GM20000 (cell line): ENCODE measurements around the gene SNN.

ENCODE experiments used
- DNase-seq: peaks from one replicate; pipeline ENCODE4 v3.0.0; 2012; ENCODE audit warnings: low spot score
- TF ChIP-seq, protein P1 (sequence below): IDR thresholded peaks from 2 replicates; pipeline ENCODE4 v1.5.1; 2012; ENCODE audit warnings: mild to moderate bottlenecking, control low read depth; ENCODE audit errors: extremely low read depth, missing control alignments

Gene SNN

DNA sequence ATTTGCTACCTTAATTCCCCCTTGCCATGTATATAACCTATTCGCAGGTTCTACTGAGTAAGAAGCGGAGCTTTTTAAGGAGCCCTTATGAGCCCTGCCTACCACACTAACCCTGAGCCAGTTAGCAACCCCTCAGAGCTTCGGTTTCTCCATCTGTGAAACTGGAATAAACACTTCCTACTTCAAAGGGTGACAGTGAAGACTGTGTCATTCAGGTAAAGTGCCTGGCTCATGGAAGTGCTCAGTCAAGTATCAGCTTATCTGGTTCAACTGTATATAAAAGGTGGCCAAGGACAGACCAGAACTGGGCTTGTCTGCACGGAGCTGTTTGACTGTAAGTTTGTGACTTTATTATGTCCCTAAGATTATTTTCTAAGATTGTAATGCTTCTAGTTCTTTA is 43.4 kb downstream of the SNN start:
- TF ChIP-seq, protein P1, sequence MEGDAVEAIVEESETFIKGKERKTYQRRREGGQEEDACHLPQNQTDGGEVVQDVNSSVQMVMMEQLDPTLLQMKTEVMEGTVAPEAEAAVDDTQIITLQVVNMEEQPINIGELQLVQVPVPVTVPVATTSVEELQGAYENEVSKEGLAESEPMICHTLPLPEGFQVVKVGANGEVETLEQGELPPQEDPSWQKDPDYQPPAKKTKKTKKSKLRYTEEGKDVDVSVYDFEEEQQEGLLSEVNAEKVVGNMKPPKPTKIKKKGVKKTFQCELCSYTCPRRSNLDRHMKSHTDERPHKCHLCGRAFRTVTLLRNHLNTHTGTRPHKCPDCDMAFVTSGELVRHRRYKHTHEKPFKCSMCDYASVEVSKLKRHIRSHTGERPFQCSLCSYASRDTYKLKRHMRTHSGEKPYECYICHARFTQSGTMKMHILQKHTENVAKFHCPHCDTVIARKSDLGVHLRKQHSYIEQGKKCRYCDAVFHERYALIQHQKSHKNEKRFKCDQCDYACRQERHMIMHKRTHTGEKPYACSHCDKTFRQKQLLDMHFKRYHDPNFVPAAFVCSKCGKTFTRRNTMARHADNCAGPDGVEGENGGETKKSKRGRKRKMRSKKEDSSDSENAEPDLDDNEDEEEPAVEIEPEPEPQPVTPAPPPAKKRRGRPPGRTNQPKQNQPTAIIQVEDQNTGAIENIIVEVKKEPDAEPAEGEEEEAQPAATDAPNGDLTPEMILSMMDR: no peak
- no peak for DNase-seq

DNA sequence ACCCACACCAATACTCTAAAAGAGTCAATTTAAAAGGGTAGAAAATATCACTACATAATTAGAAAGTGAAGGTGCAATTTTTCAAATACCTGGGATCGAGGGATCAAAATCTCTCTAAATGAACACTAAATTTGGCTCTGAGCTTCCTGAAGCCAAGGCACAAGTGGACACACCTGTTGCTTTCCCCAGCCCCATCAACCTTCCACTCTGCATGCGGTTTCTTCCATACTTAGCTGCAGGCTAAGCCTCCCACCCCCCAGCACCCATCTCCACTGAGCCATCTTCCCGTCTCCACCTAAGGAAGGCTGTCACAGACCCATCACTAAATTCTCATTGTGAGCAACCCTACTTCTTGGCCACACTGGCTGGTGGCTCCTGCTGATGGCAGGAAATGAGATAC is 43.9 kb downstream of the SNN start:
- TF ChIP-seq, protein P1: no peak
- no peak for DNase-seq

DNA sequence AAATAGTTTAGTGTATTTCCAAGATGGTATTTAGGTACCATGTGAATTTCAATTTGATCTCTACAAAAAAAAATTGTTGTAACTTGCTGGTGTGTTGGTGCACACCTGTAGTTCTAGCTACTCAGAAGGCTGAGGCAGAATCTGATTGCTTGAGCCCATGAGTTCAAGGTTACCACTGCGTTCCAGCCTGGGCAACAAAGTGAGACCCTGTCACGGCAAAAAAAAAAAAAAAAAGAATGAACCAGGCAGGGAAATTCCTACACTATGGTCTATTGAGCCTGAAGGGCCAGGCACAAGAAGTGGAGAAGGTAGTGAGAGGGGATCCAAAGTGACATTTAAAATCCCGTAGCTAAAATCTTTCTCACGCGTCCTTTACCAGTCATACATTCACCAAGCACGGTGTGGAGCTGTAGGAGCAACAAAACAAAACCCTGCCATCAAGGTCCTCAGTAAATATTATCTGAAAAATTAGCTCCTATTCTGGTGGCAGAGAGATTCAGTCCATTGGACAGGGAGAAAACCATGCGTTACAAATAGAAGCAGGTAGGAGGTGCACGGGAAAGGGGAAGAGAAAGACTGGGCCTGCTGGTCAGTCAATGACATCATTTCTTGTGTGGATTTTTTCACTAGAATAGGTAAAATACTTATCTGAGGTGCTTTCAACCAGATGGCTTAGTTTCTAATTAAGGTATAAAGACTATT is 47.1 kb downstream of the SNN start:
- DNase-seq: peak; percentile 39
- TF ChIP-seq, protein P1: no peak

DNA sequence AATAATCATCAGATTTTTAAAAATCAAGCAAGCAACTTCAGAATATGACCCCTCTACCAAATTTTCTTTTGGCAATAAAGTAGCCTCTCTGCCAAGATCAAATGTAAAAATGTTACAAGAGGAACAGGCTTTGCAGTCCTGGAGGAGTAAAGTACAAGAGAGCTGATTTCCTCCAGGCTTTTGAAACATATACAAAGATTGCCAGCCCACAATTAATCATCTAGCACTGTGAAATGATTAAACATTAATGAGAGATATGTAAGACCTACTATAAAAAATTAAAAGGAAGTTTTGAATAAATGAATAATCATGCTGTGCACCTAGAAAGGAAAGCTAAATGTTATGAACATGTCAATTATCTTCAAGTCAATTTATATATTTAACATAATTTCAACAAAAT is 48.1 kb downstream of the SNN start:
- no peak for DNase-seq
- TF ChIP-seq, protein P1: no peak

DNA sequence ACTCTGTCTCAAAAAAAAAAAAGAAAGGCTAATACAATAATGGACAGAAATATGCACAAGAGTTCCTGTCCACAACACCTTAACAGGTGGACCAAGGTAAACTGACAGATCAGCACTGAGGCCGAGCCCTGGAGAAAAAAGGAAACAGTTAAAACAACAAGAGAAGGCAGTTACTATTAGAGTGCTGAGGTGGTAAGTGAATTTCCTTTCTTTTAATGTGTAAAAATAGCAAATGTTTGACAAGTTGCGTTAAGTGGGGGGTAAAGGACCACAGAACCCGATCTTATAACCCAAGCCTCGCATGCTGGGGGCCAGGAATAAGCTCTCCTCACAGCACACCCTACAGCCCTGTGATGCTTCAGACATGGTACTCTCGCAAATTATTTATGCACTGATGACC is 49.6 kb downstream of the SNN start:
- TF ChIP-seq, protein P1: no peak

DNA sequence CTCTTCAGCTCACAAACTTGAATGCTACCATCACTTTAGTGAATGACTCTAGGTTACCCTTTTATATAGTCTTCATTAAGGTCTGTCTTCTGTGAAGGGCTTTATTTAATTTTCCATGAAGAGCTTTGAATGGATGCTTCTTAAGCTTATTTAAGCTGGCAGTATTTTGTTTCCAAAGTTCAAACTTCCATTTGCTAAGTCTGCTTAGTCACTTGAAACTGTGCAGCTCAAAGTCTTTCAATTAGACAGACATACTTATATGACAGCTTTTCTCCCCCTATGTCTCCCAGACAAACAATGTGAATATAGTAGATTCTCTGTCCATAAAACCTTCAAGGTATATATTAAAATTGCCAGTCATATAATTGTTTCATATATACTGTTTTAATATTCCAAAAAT is 50.9 kb downstream of the SNN start:
- TF ChIP-seq, protein P1: no peak
- DNase-seq: no peak

More for the DNA sequence above, 49.6 kb downstream of the SNN start:
- DNase-seq: no peak

DNA sequence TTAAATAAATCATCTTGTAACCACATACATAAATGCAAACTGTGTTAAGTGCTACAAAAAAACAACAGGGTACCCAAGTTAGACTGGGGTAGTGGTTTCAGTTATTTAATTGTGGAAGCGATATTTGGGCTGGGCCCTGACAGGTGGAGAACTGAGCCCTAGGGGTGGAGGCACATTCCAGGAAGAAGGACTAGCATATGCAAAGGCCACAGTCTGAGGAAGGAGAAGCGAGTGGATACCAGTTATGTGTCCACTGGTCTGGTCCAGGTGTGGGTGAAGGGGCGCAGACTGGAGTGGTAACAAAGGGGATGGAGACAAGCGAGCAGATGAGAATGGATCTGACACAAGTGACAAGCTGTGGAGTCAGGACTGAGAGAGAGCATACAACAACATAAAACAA is 51.5 kb downstream of the SNN start:
- no peak for DNase-seq
- TF ChIP-seq, protein P1: no peak
